Muscle of leg (tissue), 11 donors: Measurements from ENCODE around the gene CTRL. TPM values are rescaled to one million over a fixed set of nuclear protein-coding genes. Genes with fewer than 3 reads are reported as not detected.

ENCODE experiments used
- DNase-seq: peaks from one replicate; pipeline ENCODE4 v3.0.0; 2013
- H3K27ac ChIP-seq: one replicate; pipeline ENCODE4 v1.5.1; 2013; ENCODE audit warnings: mild to moderate bottlenecking, low read length, control low read depth
- H3K27me3 ChIP-seq: one replicate; pipeline ENCODE4 v1.6.1; 2013; ENCODE audit warnings: low read length; ENCODE audit not compliant: control insufficient read depth, insufficient read depth
- H3K36me3 ChIP-seq: one replicate; pipeline ENCODE4 v1.6.1; 2013; ENCODE audit warnings: low read length; ENCODE audit not compliant: control insufficient read depth, insufficient read depth
- H3K4me1 ChIP-seq: one replicate; pipeline ENCODE4 v1.6.1; 2013; ENCODE audit warnings: low read length; ENCODE audit not compliant: control insufficient read depth, insufficient read depth
- H3K4me3 ChIP-seq: one replicate; pipeline ENCODE4 v1.5.1; 2013; ENCODE audit warnings: low read length, control low read depth
- H3K9me3 ChIP-seq: replicated peaks from 2 replicates; pipeline ENCODE4 v1.6.1; 2013; ENCODE audit warnings: low read depth, low read length; ENCODE audit not compliant: control insufficient read depth
- WGBS: methylation state at CpG from one replicate; pipeline ENCODE4 v1.1.5; 2013; ENCODE audit warnings: missing lambda C conversion rate; ENCODE audit not compliant: insufficient coverage; 5-methylcytosine and 5-hydroxymethylcytosine counted together
- polyA plus RNA-seq, 8 donors: library from polyadenylated mRNA; unstranded; fragments of 120-200 nt; gene quantifications; one replicate each; pipeline versions ENCODE4 v1.2.1 to v1.2.3, GENCODE V29; 2013; ENCODE audit warnings: inconsistent platforms in 1 of 8, low replicate concordance in 1 of 8; ENCODE audit not compliant: insufficient read length in 8 of 8, insufficient read depth in 1 of 8
- total RNA-seq: library from RNA; stranded (reverse); fragments of 120-200 nt; gene quantifications from one replicate; pipeline ENCODE4 v1.2.4, GENCODE V29; 2013

CTRL gene
- total and polyA plus RNA-seq, 9 donors = 0.66 to 5.2 (median 3.6) TPM

- no CpG with 5 or more reads among the region's 5 CpGs for WGBS
- peak overlapping the region; percentile 49 for H3K4me3 ChIP-seq
- H3K36me3 ChIP-seq = no peaks in the 10 kb centered on the region
- H3K27me3 ChIP-seq = no peaks in the 10 kb centered on the region
- peaks cover 28% of the 10 kb centered on the region for H3K4me1 ChIP-seq
- DNase-seq = no peak
- H3K9me3 ChIP-seq = no peaks in the 10 kb centered on the region
- no peak overlapping the region for H3K27ac ChIP-seq
Observed at GRCh38 chr16:67892375-67892774, 39.3 kb downstream of the CTRL start.

- Histone ChIP-seq H3K27ac (peak overlapping the region; percentile 35), H3K9me3 (no peaks in the 10 kb centered on the region), H3K27me3 (no peaks in the 10 kb centered on the region), H3K36me3 (peaks cover 29% of the 10 kb centered on the region), H3K4me3 (no peak overlapping the region), H3K4me1 (peaks cover 30% of the 10 kb centered on the region)
- DNase-seq = peak; percentile 41
- WGBS = 100% methylated on average over 1 of the region's 3 CpGs
Observed at GRCh38 chr16:67888331-67888730, 43.3 kb downstream of the CTRL start.

DNA sequence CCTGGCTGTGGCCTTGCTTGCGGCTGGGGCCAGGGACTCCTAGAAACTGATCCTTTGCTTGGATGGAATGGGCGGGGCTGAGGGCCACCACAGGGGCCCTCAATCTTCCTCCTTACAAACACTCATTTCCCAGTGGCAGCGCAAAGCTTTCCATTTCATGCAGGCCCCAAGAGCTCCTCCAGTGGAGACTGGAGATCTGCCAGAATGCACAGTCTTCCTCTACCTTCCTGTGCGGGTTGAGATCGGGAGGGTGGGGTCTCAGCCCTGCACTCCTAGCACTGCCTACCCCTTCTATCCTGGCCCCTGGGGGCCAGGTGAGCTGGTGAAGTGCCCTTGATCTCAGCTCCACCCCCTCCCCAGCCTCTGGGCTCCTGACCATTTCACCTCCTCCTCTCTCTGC is 45.3 kb downstream of the CTRL start:
- H3K4me1 ChIP-seq = peaks cover 48% of the 10 kb centered on the region
- H3K36me3 ChIP-seq = peaks cover 46% of the 10 kb centered on the region
- no peak for DNase-seq
- WGBS = 92% methylated on average over 2 of the region's 5 CpGs
- no peak overlapping the region for H3K27ac ChIP-seq
- H3K9me3 ChIP-seq = no peaks in the 10 kb centered on the region
- no peak overlapping the region for H3K4me3 ChIP-seq
- no peaks in the 10 kb centered on the region for H3K27me3 ChIP-seq

DNA sequence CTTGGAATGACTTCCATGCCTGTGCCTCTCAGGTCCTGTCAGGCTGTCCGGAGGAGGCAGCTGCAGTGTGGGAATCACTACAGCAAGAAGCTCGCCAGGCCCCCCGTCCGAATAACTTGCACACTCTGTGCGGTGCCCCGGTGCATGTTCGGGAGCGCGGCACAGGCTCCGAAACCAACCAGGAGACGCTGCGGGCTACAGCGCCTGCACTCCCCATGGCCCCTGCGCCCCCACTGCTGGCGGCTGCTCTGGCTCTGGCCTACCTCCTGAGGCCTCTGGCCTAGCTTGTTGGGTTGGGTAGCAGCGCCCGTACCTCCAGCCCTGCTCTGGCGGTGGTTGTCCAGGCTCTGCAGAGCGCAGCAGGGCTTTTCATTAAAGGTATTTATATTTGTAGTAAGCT is 45.7 kb downstream of the CTRL start:
- 87% methylated on average over 15 of the region's 19 CpGs for whole genome bisulfite sequencing
- Histone ChIP-seq H3K9me3 (no peaks in the 10 kb centered on the region), H3K27ac (no peak overlapping the region), H3K4me3 (no peak overlapping the region), H3K36me3 (peaks cover 50% of the 10 kb centered on the region), H3K27me3 (no peaks in the 10 kb centered on the region), H3K4me1 (peaks cover 52% of the 10 kb centered on the region)
- no peak for DNase-seq

- no peak overlapping the region for H3K4me3 ChIP-seq
- H3K27me3 ChIP-seq = no peaks in the 10 kb centered on the region
- peaks cover 57% of the 10 kb centered on the region for H3K4me1 ChIP-seq
- no peak overlapping the region for H3K27ac ChIP-seq
- H3K9me3 ChIP-seq = no peaks in the 10 kb centered on the region
- peaks cover 54% of the 10 kb centered on the region for H3K36me3 ChIP-seq
- DNase-seq = no peak
- WGBS = 86% methylated on average over 10 of the region's 12 CpGs
Observed at GRCh38 chr16:67885545-67885944, 46.1 kb downstream of the CTRL start.

- H3K4me3 ChIP-seq = no peak within 1 kb of the TSS
- no peaks in the 10 kb centered on the region for H3K27me3 ChIP-seq
- 5% methylated on average over 21 of the region's 22 CpGs for WGBS
- H3K9me3 ChIP-seq = no peaks in the 10 kb centered on the region
- DNase-seq = peak; percentile 94
- H3K4me1 ChIP-seq = peaks cover 65% of the 10 kb centered on the region
- H3K27ac ChIP-seq = peak within 1 kb of the TSS; percentile 100
- H3K36me3 ChIP-seq = peaks cover 63% of the 10 kb centered on the region
Observed at GRCh38 chr16:67884684-67885083, 47.0 kb downstream of the CTRL start, which contains the start of gene NRN1L. Gene NRN1L (plus strand): TSS chr16:67884885. CDS start chr16:67884904, 19 bp downstream.

DNA sequence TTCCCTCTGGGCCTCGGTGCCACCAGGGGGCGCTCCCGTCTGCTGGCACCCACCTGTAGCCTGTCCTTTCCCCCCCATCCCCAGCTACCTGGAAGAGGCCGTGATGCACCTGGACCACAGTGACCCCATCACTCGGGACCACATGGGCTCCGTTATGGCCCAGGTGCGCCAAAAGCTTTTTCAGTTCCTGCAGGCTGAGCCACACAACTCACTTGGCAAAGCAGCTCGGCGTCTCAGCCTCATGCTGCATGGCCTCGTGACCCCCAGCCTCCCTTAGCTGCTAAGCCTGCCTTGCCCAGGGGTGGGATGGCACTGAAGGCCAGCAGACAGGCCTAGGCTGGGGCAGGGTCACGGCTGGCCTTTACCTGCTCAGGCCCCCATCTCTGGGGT is 47.8 kb downstream of the CTRL start:
- Histone ChIP-seq H3K4me1 (peaks cover 68% of the 10 kb centered on the region), H3K27ac (peak overlapping the region; percentile 100), H3K9me3 (no peaks in the 10 kb centered on the region), H3K27me3 (no peaks in the 10 kb centered on the region), H3K36me3 (peaks cover 71% of the 10 kb centered on the region), H3K4me3 (no peak overlapping the region)
- DNase-seq = peak; percentile 37
- 57% methylated on average over 10 of the region's 11 CpGs for WGBS

- H3K4me1 ChIP-seq = peaks cover 65% of the 10 kb centered on the region
- no peaks in the 10 kb centered on the region for H3K27me3 ChIP-seq
- 77% methylated on average over 2 of the region's 6 CpGs for WGBS
- H3K36me3 ChIP-seq = peaks cover 77% of the 10 kb centered on the region
- no peaks in the 10 kb centered on the region for H3K9me3 ChIP-seq
- no peak overlapping the region for H3K4me3 ChIP-seq
- peak overlapping the region; percentile 100 for H3K27ac ChIP-seq
- no peak for DNase-seq
Observed at GRCh38 chr16:67883146-67883871, 48.4 kb downstream of the CTRL start.

DNA sequence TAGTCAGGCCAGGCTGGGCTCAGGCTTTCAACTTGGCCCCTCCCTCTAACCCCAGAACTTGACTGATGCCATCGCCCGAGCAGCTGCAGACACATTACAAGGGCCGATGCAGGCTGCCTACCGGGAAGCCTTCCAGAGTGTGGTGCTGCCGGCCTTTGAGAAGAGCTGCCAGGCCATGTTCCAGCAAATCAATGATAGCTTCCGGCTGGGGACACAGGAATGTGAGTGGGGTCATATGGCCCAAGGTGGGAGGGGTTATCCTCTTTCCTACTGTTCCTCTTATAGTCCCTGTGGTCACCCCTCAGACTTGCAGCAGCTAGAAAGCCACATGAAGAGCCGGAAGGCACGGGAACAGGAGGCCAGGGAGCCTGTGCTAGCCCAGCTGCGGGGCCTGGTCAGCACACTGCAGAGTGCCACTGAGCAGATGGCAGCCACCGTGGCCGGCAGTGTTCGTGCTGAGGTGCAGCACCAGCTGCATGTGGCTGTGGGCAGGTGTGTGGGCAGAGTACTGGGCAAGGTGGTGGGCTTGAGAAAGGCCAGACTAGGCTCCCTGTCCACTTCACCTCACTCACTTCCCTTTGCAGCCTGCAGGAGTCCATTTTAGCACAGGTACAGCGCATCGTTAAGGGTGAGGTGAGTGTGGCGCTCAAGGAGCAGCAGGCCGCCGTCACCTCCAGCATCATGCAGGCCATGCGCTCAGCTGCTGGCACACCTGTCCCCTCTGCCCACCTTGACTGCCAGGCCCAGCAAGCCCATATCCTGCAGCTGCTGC is 49.1 kb downstream of the CTRL start:
- H3K4me1 ChIP-seq = peaks cover 58% of the 10 kb centered on the region

GRCh38 chr16:67881621-67882161 is 50.0 kb downstream of the CTRL start:
- peaks cover 58% of the 10 kb centered on the region for H3K4me1 ChIP-seq

More for the DNA sequence above, 49.1 kb downstream of the CTRL start:
- Histone ChIP-seq H3K9me3 (no peaks in the 10 kb centered on the region), H3K27me3 (no peaks in the 10 kb centered on the region), H3K4me3 (peak overlapping the region; percentile 27), H3K27ac (peak overlapping the region; percentile 100), H3K36me3 (peaks cover 84% of the 10 kb centered on the region)
- peak; percentile 93 for DNase-seq
- WGBS = 75% methylated on average over 8 of the region's 18 CpGs

More at GRCh38 chr16:67881621-67882161, 50.0 kb downstream of the CTRL start:
- WGBS = 77% methylated on average over 20 of the region's 21 CpGs
- H3K27me3 ChIP-seq = no peaks in the 10 kb centered on the region
- H3K27ac ChIP-seq = peak overlapping the region; percentile 100
- peak; percentile 82 for DNase-seq
- peaks cover 93% of the 10 kb centered on the region for H3K36me3 ChIP-seq
- peak overlapping the region; percentile 27 for H3K4me3 ChIP-seq
- H3K9me3 ChIP-seq = no peaks in the 10 kb centered on the region
